Muscle layer of colon (tissue), 2 donors: ENCODE data around the gene ARL13B.

Experiments used
- H3K27ac ChIP-seq: one replicate; pipeline ENCODE4 v1.7.0; 2013; ENCODE audit warnings: low read depth, mild to moderate bottlenecking, low read length, moderate library complexity
- H3K27me3 ChIP-seq, 2 donors: one replicate each; pipeline ENCODE4 v1.7.0; 2013; ENCODE audit warnings: low read length in 2 of 2, mild to moderate bottlenecking in 2 of 2; ENCODE audit not compliant: insufficient read depth in 2 of 2, control insufficient read depth in 1 of 2
- H3K36me3 ChIP-seq: one replicate; pipeline ENCODE4 v1.7.0; 2013; ENCODE audit warnings: mild to moderate bottlenecking, low read length; ENCODE audit not compliant: insufficient read depth
- H3K4me1 ChIP-seq: one replicate; pipeline ENCODE4 v1.7.0; 2013; ENCODE audit warnings: mild to moderate bottlenecking, low read length; ENCODE audit not compliant: insufficient read depth
- H3K4me3 ChIP-seq, 2 donors: one replicate each; pipeline ENCODE4 v1.7.0; 2013; ENCODE audit warnings: low read length in 2 of 2, low read depth in 1 of 2, mild to moderate bottlenecking in 1 of 2, moderate library complexity in 1 of 2
- H3K9ac ChIP-seq: one replicate; pipeline ENCODE4 v1.7.0; 2013; ENCODE audit warnings: low read length
- H3K9me3 ChIP-seq: one replicate; pipeline ENCODE4 v1.7.0; 2013; ENCODE audit warnings: mild to moderate bottlenecking, low read length
- donor health status: abdominal sarcoma.
- donor health status: Adenocarcinoma of cecum.

Gene ARL13B

DNA sequence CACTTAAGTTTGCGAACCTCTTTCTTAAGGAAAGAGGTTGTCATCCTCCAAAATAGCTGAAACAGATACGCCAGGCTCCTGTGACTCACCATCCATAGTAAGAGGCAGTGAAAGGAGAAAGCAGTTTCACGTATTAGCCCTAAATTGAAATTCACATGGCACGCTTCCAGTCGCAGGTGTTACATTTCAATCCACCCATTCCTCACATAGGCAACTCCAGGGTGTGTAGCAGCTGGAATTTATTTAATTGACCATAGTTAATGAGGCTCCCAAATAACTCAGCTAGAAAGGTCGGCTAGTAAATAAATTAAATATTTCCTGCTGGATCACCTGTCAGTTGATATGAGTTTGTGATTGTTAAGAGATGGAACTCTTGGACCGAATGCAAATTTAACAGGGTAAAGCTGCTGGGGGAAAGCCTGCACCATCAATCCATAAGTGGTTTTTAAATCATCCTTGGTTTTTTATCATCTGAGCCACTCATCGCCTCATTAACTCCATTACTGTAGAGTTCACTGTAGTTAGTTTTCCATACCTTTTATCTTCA lies 102.5 kb downstream of the ARL13B start:
- H3K9ac ChIP-seq, result no peak overlapping the region
- no peaks in the 10 kb centered on the region for H3K27me3 ChIP-seq
- no peaks in the 10 kb centered on the region for H3K36me3 ChIP-seq
- no peaks in the 10 kb centered on the region for H3K4me1 ChIP-seq
- H3K9me3 ChIP-seq, result no peaks in the 10 kb centered on the region
- no peak overlapping the region for H3K27ac ChIP-seq
- no peak overlapping the region for H3K4me3 ChIP-seq

DNA sequence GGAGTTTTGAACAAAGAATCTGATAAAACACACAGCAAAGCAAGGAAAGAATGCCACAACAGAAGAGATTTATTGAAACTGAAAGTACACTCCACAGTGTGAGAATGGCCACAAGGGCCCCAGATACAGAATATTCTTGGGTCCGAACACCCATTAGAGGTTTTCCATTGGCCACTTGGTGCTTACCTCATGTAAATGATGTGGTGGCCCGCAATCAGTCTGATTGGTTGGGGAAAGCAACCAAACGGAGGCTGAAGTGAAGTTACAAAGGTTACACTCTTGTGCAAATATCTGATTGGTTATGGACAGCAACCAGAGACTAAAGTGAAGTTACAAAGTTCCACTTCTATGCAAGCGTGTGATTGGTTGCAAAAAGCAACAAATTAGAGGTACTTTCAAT lies 103.3 kb downstream of the ARL13B start:
- no peaks in the 10 kb centered on the region for H3K36me3 ChIP-seq

DNA sequence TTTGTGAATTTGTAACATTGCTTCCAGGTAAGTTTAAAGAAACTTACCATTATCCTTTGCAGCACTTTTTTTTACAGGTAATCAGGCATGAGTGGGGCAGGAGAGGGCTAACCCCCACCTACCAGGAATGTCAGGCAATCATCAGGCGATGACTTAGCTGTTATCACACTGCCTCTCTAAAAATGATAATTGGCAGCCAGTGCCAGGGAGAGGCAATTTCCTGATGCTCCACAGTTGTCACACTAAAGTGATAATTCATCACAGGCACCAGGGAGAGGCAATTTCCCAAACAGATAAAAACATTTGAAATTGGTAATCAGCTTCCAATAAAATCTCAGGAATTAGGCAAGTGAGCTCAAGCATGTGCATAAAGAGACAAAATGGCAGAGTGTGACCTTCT lies 109.2 kb downstream of the ARL13B start:
- no peak overlapping the region for H3K9ac ChIP-seq
- no peak overlapping the region for H3K4me3 ChIP-seq
- no peaks in the 10 kb centered on the region for H3K9me3 ChIP-seq
- no peaks in the 10 kb centered on the region for H3K27me3 ChIP-seq
- peaks cover 3% of the 10 kb centered on the region for H3K36me3 ChIP-seq
- H3K27ac ChIP-seq, result no peak overlapping the region
- H3K4me1 ChIP-seq, result no peaks in the 10 kb centered on the region

More for the DNA sequence above, 103.3 kb downstream of the ARL13B start:
- Histone ChIP-seq H3K9ac (no peak overlapping the region), H3K4me1 (no peaks in the 10 kb centered on the region), H3K4me3 (no peak overlapping the region), H3K27me3 (no peaks in the 10 kb centered on the region), H3K9me3 (no peaks in the 10 kb centered on the region), H3K27ac (no peak overlapping the region)

DNA sequence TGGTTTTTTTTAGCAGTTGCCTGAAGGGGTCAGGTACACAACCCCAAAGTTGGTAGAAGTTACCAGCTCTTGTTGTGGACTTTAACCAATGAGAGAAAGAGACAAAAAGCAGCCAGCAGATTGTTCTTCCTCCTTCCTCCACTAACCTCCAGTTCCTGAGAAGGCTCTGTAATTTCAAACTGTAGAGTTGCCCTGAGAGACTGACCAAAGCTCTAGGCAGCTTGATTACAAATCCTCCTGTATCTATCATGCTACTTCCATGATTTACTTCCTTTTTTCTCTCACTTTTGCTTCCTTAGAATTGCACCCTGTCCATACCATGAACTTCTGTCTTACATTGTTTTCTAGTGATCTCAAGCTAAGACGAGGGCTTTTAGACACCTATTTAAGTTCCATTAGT lies 112.1 kb downstream of the ARL13B start:
- Histone ChIP-seq H3K9me3 (no peaks in the 10 kb centered on the region), H3K36me3 (peaks cover 17% of the 10 kb centered on the region), H3K4me1 (no peaks in the 10 kb centered on the region), H3K9ac (no peak overlapping the region), H3K27me3 (no peaks in the 10 kb centered on the region), H3K27ac (no peak overlapping the region), H3K4me3 (no peak overlapping the region)

DNA sequence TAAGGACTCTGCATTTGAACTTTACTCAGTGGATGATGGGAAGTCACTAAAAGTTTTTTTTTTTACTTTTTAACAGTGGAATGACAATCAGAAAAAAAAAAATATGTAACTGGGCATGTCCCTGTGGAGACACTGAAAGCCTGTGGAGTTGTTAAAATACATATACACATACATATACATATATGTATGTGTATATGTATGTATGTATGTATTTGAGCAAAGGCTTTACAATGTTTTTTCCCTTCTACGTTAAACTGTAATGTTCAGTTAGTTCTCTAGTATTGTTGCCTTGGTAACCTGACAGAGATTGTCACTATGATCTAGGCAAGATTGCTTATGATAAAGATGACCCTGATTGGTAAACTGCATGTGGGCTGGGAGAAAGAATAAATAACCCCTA lies 113.2 kb downstream of the ARL13B start:
- Histone ChIP-seq H3K4me3 (no peak overlapping the region), H3K9ac (no peak overlapping the region), H3K9me3 (no peaks in the 10 kb centered on the region), H3K36me3 (peaks cover 26% of the 10 kb centered on the region), H3K4me1 (no peaks in the 10 kb centered on the region), H3K27me3 (no peaks in the 10 kb centered on the region), H3K27ac (no peak overlapping the region)

DNA sequence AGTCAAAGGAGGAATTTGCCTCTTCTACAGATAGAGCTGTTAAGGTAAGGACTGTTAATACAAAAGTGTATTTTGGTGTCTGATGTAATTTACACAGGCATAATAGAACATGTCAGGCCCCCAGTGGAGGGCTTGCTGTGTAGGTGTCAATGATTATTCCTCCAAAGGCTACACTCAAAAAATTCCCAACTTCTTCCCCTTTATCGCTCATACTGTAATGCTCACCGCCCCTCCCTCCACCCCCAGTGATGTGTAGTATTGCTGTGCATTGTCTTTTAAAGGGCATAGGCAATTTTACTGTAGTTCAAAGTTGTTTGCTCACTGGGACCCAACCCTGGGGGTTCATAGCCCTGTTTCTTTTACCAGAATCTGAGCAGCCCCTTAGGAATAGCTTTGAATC lies 115.2 kb downstream of the ARL13B start:
- no peak overlapping the region for H3K27ac ChIP-seq
- no peaks in the 10 kb centered on the region for H3K4me1 ChIP-seq
- H3K27me3 ChIP-seq, result no peaks in the 10 kb centered on the region
- no peak overlapping the region for H3K4me3 ChIP-seq
- no peak overlapping the region for H3K9ac ChIP-seq
- peaks cover 34% of the 10 kb centered on the region for H3K36me3 ChIP-seq
- no peaks in the 10 kb centered on the region for H3K9me3 ChIP-seq

DNA sequence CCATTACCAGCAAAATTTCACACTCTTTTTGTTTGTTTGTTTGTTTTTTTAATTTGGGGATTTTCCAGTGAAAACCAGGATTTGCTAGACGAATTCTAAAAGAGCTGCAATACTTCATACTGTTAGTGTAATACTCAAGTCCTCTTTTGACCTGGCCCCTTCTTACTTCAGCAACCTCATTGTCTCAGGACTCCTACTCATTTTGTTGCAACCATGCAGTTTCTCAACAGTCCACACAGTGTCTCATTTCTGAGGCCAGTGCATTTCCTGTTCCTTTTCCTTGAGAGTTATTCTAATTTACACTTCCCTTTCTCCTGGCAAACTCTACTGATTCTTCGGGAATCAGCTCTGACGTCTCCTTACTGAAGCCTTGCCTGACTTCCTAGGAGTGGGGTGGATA lies 118.5 kb downstream of the ARL13B start:
- Histone ChIP-seq H3K27me3 (no peaks in the 10 kb centered on the region), H3K4me3 (no peak overlapping the region), H3K4me1 (no peaks in the 10 kb centered on the region), H3K9ac (no peak overlapping the region), H3K9me3 (no peaks in the 10 kb centered on the region), H3K27ac (no peak overlapping the region), H3K36me3 (peaks cover 34% of the 10 kb centered on the region)

DNA sequence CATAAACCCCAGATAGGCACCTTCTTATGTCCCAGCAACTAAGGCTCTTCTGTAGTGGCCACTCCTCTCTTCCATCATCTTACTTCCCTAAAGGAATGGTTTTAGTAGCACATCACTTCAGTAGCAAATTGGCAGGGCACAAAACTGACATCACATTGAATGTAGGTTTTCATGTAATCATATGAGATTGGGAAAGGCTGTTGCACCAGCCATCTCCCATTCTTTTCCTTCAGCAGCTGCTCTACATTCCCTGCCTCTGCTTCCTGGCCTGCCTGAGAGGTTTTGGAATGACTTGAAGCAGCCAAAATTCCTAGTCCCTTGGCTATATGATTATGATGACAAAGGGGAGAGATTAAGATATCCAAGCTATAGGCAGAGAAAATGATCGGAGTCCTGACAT lies 119.4 kb downstream of the ARL13B start:
- peaks cover 41% of the 10 kb centered on the region for H3K36me3 ChIP-seq

DNA sequence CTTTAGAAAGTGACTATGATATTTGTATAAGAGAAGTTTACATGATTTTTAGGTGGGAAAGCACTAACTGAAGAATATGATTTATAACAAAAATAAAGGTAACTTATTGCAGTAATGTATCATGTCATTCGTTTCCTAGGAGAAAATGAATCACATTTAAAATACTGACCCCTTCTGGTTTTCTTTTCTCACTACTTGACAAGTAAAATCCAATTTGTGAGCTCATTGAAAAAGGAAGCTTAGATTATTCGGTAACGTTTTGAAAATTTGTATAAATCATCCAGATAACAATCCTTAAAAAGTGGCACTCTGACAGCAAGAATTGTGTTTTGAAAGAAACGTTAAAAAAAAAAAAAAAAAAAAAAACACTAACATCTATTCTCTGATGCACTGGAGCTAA lies 121.9 kb downstream of the ARL13B start:
- H3K9me3 ChIP-seq, result no peaks in the 10 kb centered on the region
- no peak overlapping the region for H3K4me3 ChIP-seq
- no peak overlapping the region for H3K27ac ChIP-seq
- H3K9ac ChIP-seq, result no peak overlapping the region
- no peaks in the 10 kb centered on the region for H3K4me1 ChIP-seq
- H3K27me3 ChIP-seq, result no peaks in the 10 kb centered on the region
- peaks cover 29% of the 10 kb centered on the region for H3K36me3 ChIP-seq

More for the DNA sequence above, 119.4 kb downstream of the ARL13B start:
- H3K4me3 ChIP-seq, result no peak overlapping the region
- H3K4me1 ChIP-seq, result no peaks in the 10 kb centered on the region
- H3K27me3 ChIP-seq, result no peaks in the 10 kb centered on the region
- no peak overlapping the region for H3K27ac ChIP-seq
- H3K9me3 ChIP-seq, result no peaks in the 10 kb centered on the region
- no peak overlapping the region for H3K9ac ChIP-seq
